Measurements from ENCODE around the gene CHST1. TPM values are rescaled to one million over a fixed set of nuclear protein-coding genes. Genes with fewer than 3 reads are reported as not detected.

The CHST1 gene
- total and polyA plus RNA-seq, 12 donors, result 1.1 to 13.5 (median 4.4) TPM

GRCh38 chr11:45659818-45660160, 5.6 kb downstream of the CHST1 start:
- Histone ChIP-seq H3K36me3 (replicated peaks in 1 of 2) (no peaks in the 10 kb centered on the region), H3K27ac (no peak overlapping the region), H3K27me3 (peaks cover 30% of the 10 kb centered on the region), H3K4me1 (replicated peaks in 1 of 2) (peaks cover 1 to 24% of the 10 kb centered on the region in 2 donors), H3K4me3 (no peak overlapping the region), H3K9me3 (replicated peaks in 1 of 3) (no peaks in the 10 kb centered on the region)
- WGBS, 4 donors, result 74 to 83% (median 81%) methylated on average over 4 of the region's 4 CpGs
- TF ChIP-seq, protein P1, sequence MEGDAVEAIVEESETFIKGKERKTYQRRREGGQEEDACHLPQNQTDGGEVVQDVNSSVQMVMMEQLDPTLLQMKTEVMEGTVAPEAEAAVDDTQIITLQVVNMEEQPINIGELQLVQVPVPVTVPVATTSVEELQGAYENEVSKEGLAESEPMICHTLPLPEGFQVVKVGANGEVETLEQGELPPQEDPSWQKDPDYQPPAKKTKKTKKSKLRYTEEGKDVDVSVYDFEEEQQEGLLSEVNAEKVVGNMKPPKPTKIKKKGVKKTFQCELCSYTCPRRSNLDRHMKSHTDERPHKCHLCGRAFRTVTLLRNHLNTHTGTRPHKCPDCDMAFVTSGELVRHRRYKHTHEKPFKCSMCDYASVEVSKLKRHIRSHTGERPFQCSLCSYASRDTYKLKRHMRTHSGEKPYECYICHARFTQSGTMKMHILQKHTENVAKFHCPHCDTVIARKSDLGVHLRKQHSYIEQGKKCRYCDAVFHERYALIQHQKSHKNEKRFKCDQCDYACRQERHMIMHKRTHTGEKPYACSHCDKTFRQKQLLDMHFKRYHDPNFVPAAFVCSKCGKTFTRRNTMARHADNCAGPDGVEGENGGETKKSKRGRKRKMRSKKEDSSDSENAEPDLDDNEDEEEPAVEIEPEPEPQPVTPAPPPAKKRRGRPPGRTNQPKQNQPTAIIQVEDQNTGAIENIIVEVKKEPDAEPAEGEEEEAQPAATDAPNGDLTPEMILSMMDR (IDR thresholded peaks at IDR 0.05), result no peak
- TF ChIP-seq POLR2A (IDR thresholded peaks at IDR 0.05), result no peak
- intact Hi-C loops (cut with DNase I), result loop anchor here (5.0 to 10.0 kb wide), 2 partner anchors 95 to 113 kb away; no protein-coding TSS in a partner anchor
- DNase-seq, result no peak

- intact Hi-C loops (cut with DNase I), result loop anchor here (5.0 to 10.0 kb wide), 2 partner anchors 96 to 113 kb away; no protein-coding TSS in a partner anchor
- TF ChIP-seq POLR2A (IDR thresholded peaks at IDR 0.05), result no peak
- TF ChIP-seq, protein P1 (IDR thresholded peaks at IDR 0.05), result no peak
- peaks cover 26% of the 10 kb centered on the region for H3K27me3 ChIP-seq
- H3K36me3 ChIP-seq (replicated peaks in 1 of 2), result no peaks in the 10 kb centered on the region
- no peak overlapping the region for H3K4me3 ChIP-seq
- no peak for DNase-seq
- 49 to 72% (median 54%) methylated on average over 7 to 15 of the region's 15 CpGs for WGBS, 4 donors
- peaks cover 0 to 19% of the 10 kb centered on the region in 2 donors for H3K4me1 ChIP-seq (replicated peaks in 1 of 2)
- peak overlapping the region in 2 of 5 donors; percentile 64 to 83 for H3K27ac ChIP-seq
- H3K9me3 ChIP-seq (replicated peaks in 1 of 3), result no peaks in the 10 kb centered on the region
Measured at GRCh38 chr11:45659031-45659817, 6.2 kb downstream of the CHST1 start.

GRCh38 chr11:45658292-45658991, 7.0 kb downstream of the CHST1 start:
- Histone ChIP-seq H3K9me3 (replicated peaks in 1 of 3) (no peaks in the 10 kb centered on the region), H3K4me3 (no peak overlapping the region), H3K4me1 (replicated peaks in 1 of 2) (peaks cover 0 to 19% of the 10 kb centered on the region in 2 donors), H3K27me3 (peaks cover 25% of the 10 kb centered on the region), H3K27ac (peak overlapping the region in 2 of 5 donors; percentile 64 to 83), H3K36me3 (replicated peaks in 1 of 2) (no peaks in the 10 kb centered on the region)
- DNase-seq, result peak; percentile 76 to 90 (median 87)
- no peak for TF ChIP-seq POLR2A (IDR thresholded peaks at IDR 0.05)
- TF ChIP-seq, protein P1 (IDR thresholded peaks at IDR 0.05), result no peak
- WGBS, 4 donors, result 15 to 31% (median 18%) methylated on average over 10 to 19 of the region's 19 CpGs
- intact Hi-C loops (cut with DNase I), result loop anchor here (5.0 to 10.0 kb wide), 2 partner anchors 96 to 114 kb away; no protein-coding TSS in a partner anchor
